ENCODE results near the gene PSMB3.

GRCh38 chr17:38719943-38720641 is 32.4 kb upstream of the PSMB3 start:
- TF ChIP-seq POLR2AphosphoS5 (IDR thresholded peaks at IDR 0.05) (no peak), CTCF (IDR thresholded peaks at IDR 0.05) (no peak), POLR2A (IDR thresholded peaks at IDR 0.05) (no peak)

Measured in breast epithelium (tissue), 3 donors.